OCI-LY3 (cell line): Measurements from ENCODE around the gene SLC44A1.

Experiments
- CTCF ChIP-seq: fragments of 200-600, 300-600 bp; sonication (generic); IDR thresholded peaks from 2 replicates; pipeline ENCODE4 v1.5.1; 2014; ENCODE audit warnings: antibody characterized with exemption, low read length, low read depth
- EZH2phosphoT487 ChIP-seq: fragments of 200-600 bp; shearing (Covaris generic); IDR thresholded peaks from 2 replicates; pipeline ENCODE4 v1.6.1; 2018; ENCODE audit warnings: antibody characterized with exemption, mixed run types, low read depth

- TF ChIP-seq CTCF (no peak), EZH2phosphoT487 (no peak)
Measured at GRCh38 chr9:105361873-105362272, 117.4 kb downstream of the SLC44A1 start.
